Measurements from ENCODE around the gene EPO. TPM values are rescaled to one million over a fixed set of nuclear protein-coding genes. Genes with fewer than 3 reads are reported as not detected.

Gene EPO
- total and polyA plus RNA-seq, 2 experiments from 2014 or later: 0.46 TPM; not detected in 1

DNA sequence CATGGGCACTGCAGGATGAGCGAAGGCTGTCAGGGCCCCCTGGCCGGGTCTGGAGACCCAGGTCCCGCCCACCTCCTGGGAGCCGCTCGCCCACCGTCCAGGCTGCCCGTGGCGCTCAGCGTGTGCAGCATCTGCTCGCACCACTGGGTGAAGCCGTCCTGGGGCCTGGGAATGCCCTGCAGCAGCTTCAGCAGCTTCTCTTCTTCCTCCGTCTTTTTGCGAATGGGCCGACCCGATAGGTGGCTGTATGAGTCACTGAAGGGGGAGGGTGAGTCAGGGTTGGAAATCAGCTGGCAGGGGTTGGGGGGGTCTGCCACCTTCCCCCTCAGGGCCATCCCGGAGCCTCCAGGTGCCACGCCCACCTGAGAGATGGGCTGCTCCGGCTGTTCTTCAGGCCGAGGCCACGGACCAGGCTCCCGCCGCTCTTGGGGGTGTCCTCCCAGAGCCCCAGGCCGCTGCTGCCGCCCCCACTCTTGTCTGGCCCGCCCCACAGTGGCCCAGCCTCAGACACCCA lies 38.0 kb upstream of the EPO start:
- TF ChIP-seq, protein P1, sequence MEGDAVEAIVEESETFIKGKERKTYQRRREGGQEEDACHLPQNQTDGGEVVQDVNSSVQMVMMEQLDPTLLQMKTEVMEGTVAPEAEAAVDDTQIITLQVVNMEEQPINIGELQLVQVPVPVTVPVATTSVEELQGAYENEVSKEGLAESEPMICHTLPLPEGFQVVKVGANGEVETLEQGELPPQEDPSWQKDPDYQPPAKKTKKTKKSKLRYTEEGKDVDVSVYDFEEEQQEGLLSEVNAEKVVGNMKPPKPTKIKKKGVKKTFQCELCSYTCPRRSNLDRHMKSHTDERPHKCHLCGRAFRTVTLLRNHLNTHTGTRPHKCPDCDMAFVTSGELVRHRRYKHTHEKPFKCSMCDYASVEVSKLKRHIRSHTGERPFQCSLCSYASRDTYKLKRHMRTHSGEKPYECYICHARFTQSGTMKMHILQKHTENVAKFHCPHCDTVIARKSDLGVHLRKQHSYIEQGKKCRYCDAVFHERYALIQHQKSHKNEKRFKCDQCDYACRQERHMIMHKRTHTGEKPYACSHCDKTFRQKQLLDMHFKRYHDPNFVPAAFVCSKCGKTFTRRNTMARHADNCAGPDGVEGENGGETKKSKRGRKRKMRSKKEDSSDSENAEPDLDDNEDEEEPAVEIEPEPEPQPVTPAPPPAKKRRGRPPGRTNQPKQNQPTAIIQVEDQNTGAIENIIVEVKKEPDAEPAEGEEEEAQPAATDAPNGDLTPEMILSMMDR (IDR thresholded peaks at IDR 0.05; ENCODE audit: low read depth, low read length): no peak
- Histone ChIP-seq H3K4me1 (ENCODE audit: low read depth) (no peaks in the 10 kb centered on the region), H3K4me3 (no peak overlapping the region), H3K9me3 (ENCODE audit: low read depth) (no peaks in the 10 kb centered on the region), H3K27me3 (no peaks in the 10 kb centered on the region), H3K27ac (no peak overlapping the region), H3K36me3 (peaks cover 60% of the 10 kb centered on the region)
- no peak for DNase-seq (ENCODE audit: low read depth in 1 of 2, low spot score in 1 of 2)

DNA sequence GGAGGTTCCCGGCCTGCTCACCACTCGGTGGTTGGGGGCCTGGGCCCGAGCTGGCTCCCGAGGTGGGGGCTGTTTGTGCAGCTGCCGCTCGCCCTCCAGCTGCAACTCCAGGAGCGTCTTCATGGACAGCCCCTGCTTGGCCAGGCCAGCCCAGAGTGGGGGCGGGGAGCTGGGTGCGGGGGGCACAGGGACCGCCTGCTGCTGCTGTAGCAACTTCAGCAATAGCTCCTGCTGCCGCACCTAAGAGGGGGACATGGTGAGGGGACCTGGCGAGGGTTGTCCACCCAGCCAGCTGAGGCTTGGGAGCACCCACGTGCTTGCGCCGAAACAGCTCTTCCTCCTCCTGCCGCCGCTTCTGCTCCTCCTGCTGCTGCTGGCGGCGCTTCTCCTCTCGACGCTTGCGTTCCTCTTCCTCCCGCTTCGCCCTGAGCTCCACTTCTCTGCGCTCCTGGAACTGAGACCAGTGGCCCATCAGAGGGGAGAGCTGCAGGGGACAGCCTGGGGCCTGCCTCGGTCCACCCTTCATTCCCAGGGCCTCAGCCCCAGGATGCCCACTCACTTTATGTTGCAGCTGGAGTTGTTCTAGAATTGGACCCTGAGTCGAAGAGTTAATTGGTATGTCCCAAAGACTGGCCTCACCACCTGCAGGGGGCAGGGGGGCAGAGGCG lies 37.1 kb upstream of the EPO start:
- Histone ChIP-seq H3K9me3 (ENCODE audit: low read depth) (no peaks in the 10 kb centered on the region), H3K4me1 (ENCODE audit: low read depth) (no peaks in the 10 kb centered on the region), H3K27me3 (no peaks in the 10 kb centered on the region), H3K36me3 (peaks cover 60% of the 10 kb centered on the region), H3K27ac (no peak overlapping the region), H3K4me3 (no peak overlapping the region)
- TF ChIP-seq, protein P1 (IDR thresholded peaks at IDR 0.05; ENCODE audit: low read depth, low read length): no peak
- no peak for DNase-seq (ENCODE audit: low read depth in 1 of 2, low spot score in 1 of 2)

DNA sequence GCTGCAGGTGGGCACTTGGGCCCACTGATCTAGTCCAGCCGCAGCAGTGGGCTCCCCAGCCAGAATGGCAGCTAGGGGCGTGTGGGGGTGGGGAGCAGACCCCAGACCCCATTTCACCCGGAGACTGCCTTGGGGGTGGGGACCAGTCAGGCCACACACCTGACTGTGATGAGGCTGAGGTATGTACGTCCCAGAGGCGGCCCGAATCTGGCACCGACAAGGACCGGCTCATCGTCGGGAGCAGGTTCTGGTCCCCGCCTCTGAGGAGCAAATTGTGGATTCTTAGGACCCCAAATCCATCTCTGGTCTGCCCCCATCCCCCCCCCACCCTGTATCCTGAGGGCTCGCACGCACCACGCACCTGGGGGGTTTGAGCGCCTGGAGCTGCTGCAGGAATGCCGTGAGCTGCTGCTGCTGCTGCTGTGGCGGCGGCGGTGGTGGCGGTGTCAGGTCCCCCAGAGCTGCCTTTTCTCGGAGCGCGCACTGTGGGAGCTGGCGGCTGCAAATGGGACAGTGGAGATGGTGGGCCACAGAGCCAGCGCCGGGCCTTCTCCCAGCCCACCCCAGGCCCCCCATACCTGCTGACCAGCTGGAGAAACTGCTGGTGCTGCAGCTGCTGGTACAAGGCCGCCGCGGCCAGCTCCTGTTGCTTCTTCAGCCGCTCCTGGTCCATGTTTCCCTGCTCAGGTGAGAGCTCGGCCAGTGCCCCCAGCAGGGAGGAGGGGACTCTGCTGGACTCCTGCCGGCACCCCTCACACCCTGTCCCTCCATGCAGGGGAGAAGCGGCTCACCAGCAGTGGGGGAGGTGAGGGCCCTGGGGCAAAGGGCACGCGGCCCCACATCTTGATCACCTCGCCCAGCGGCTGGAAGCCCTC lies 36.4 kb upstream of the EPO start:
- no peak overlapping the region for H3K4me3 ChIP-seq
- no peaks in the 10 kb centered on the region for H3K4me1 ChIP-seq (ENCODE audit: low read depth)
- H3K9me3 ChIP-seq (ENCODE audit: low read depth): no peaks in the 10 kb centered on the region
- TF ChIP-seq, protein P1 (IDR thresholded peaks at IDR 0.05; ENCODE audit: low read depth, low read length): no peak
- no peaks in the 10 kb centered on the region for H3K27me3 ChIP-seq
- no peak overlapping the region for H3K27ac ChIP-seq
- H3K36me3 ChIP-seq: peaks cover 54% of the 10 kb centered on the region
- no peak for DNase-seq (ENCODE audit: low read depth in 1 of 2, low spot score in 1 of 2)

DNA sequence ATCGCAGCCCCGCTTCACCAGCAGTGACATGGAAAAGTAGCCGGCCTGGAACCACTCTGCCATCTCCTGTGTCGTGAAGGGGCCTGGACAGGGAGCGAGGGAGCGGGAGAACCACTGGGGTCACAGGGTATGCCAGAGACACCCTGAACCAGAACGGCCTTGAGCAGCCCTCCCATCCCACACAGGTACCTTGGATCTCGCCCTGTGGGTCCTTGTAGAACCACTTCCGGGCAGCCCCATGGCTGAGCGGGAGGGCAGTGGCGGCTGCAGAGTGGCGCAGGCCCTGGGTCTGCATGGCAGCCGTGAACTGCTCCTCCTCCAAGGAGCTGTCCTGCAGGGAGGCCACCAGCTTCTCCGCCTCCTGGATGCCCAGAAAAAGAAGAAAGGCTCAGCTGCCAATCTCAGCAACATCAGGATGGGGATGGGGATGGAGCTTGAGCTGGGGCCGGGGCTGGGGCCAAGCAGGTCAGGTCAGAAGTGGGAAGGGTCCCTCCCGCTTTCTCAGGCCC lies 35.7 kb upstream of the EPO start:
- DNase-seq (ENCODE audit: low read depth in 1 of 2, low spot score in 1 of 2): no peak
- no peaks in the 10 kb centered on the region for H3K4me1 ChIP-seq (ENCODE audit: low read depth)
- peaks cover 49% of the 10 kb centered on the region for H3K36me3 ChIP-seq
- H3K27ac ChIP-seq: no peak overlapping the region
- no peaks in the 10 kb centered on the region for H3K9me3 ChIP-seq (ENCODE audit: low read depth)
- H3K4me3 ChIP-seq: no peak overlapping the region
- TF ChIP-seq, protein P1 (IDR thresholded peaks at IDR 0.05; ENCODE audit: low read depth, low read length): no peak
- H3K27me3 ChIP-seq: no peaks in the 10 kb centered on the region

DNA sequence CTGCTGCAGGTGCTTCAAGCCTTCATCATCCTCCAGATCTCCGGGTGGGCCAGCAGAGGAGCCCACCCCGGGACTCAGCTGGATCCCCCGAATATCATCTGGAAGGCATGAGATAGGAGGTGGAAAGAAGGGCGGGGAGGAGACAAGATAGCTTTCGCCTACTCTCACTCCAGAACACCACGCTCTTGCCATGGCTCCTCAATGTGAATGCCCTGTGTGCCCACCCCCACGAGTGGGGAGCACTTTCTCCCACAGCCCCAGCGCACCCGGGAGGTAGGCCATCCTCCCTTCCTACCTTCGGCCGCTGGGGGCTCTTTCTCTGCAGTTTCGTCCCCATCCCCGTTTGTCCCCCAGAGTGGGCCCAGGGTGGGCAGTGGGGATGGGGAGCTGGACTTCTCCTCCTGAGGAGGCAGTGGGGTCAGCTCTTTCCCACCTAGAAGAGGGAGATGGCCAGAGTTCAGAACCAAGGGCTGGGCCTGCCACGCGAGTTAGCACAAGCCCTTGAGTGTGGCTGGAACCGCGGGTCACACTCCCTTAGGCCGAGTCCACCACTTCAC lies 35.1 kb upstream of the EPO start:
- Histone ChIP-seq H3K36me3 (peaks cover 49% of the 10 kb centered on the region), H3K27me3 (no peaks in the 10 kb centered on the region), H3K4me1 (ENCODE audit: low read depth) (no peaks in the 10 kb centered on the region), H3K27ac (no peak overlapping the region), H3K4me3 (no peak overlapping the region), H3K9me3 (ENCODE audit: low read depth) (no peaks in the 10 kb centered on the region)
- DNase-seq (ENCODE audit: low read depth in 1 of 2, low spot score in 1 of 2): no peak
- TF ChIP-seq, protein P1 (IDR thresholded peaks at IDR 0.05; ENCODE audit: low read depth, low read length): no peak

Data from cardiac muscle cell (in vitro differentiated cells and primary cell).